ENCODE measurements around the gene AP1S1. TPM values are rescaled to one million over a fixed set of nuclear protein-coding genes. Genes with fewer than 3 reads are reported as not detected.
A peak's percentile ranks its signal among the peaks of the same experiment; 100 is the strongest.

Gene AP1S1
- total and polyA plus RNA-seq, 2 of the 13 experiments (the other 11 are each of a cell fraction or from before 2014, with no cell fraction given), result 57.5 to 68.1 TPM

DNA sequence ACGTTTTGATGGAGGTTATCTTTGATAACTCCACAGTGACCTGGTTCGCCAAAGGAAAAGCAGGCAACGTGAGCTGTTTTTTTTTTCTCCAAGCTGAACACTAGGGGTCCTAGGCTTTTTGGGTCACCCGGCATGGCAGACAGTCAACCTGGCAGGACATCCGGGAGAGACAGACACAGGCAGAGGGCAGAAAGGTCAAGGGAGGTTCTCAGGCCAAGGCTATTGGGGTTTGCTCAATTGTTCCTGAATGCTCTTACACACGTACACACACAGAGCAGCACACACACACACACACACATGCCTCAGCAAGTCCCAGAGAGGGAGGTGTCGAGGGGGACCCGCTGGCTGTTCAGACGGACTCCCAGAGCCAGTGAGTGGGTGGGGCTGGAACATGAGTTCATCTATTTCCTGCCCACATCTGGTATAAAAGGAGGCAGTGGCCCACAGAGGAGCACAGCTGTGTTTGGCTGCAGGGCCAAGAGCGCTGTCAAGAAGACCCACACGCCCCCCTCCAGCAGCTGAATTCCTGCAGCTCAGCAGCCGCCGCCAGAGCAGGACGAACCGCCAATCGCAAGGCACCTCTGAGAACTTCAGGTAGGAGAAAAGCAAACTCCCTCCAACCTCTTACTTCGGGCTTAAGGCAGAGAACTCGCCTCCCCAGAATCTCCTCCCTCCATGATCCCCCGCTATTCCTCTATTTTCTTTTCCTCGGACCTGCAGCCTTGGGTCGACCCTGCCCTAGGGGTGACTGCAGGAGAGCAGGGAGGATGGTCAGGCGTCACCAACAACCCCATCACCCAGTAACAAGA lies 27.4 kb upstream of the AP1S1 start, which contains the start of gene SERPINE1 (continued):
- TF ChIP-seq, protein P1, sequence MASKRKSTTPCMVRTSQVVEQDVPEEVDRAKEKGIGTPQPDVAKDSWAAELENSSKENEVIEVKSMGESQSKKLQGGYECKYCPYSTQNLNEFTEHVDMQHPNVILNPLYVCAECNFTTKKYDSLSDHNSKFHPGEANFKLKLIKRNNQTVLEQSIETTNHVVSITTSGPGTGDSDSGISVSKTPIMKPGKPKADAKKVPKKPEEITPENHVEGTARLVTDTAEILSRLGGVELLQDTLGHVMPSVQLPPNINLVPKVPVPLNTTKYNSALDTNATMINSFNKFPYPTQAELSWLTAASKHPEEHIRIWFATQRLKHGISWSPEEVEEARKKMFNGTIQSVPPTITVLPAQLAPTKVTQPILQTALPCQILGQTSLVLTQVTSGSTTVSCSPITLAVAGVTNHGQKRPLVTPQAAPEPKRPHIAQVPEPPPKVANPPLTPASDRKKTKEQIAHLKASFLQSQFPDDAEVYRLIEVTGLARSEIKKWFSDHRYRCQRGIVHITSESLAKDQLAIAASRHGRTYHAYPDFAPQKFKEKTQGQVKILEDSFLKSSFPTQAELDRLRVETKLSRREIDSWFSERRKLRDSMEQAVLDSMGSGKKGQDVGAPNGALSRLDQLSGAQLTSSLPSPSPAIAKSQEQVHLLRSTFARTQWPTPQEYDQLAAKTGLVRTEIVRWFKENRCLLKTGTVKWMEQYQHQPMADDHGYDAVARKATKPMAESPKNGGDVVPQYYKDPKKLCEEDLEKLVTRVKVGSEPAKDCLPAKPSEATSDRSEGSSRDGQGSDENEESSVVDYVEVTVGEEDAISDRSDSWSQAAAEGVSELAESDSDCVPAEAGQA (IDR thresholded peaks at IDR 0.05; ENCODE audit: low read depth), result peak; percentile 61; the same call in 1 of the 2 replicates
- TF ChIP-seq, protein P1 (CRISPR knock-in tag; IDR thresholded peaks at IDR 0.05; ENCODE audit: borderline replicate concordance), result no peak
- peak; percentile 93 for TF ChIP-seq AKAP8 (CRISPR knock-in tag; IDR thresholded peaks at IDR 0.05)
- TF ChIP-seq ZSCAN12 (CRISPR knock-in tag; IDR thresholded peaks at IDR 0.05), result 0 out of 2 replicates have a peak, but pooled peaks have one; percentile 30
- TF ChIP-seq, protein P2, sequence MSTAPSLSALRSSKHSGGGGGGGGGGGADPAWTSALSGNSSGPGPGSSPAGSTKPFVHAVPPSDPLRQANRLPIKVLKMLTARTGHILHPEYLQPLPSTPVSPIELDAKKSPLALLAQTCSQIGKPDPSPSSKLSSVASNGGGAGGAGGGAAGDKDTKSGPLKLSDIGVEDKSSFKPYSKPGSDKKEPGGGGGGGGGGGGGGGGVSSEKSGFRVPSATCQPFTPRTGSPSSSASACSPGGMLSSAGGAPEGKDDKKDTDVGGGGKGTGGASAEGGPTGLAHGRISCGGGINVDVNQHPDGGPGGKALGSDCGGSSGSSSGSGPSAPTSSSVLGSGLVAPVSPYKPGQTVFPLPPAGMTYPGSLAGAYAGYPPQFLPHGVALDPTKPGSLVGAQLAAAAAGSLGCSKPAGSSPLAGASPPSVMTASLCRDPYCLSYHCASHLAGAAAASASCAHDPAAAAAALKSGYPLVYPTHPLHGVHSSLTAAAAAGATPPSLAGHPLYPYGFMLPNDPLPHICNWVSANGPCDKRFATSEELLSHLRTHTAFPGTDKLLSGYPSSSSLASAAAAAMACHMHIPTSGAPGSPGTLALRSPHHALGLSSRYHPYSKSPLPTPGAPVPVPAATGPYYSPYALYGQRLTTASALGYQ (CRISPR knock-in tag; IDR thresholded peaks at IDR 0.05), result peak; percentile 37; the same call in 1 of the 2 replicates
- no peak; the same call in 1 of the 2 replicates for TF ChIP-seq FOXC1 (CRISPR knock-in tag; IDR thresholded peaks at IDR 0.05; ENCODE audit: borderline replicate concordance)
- TF ChIP-seq, protein P3, sequence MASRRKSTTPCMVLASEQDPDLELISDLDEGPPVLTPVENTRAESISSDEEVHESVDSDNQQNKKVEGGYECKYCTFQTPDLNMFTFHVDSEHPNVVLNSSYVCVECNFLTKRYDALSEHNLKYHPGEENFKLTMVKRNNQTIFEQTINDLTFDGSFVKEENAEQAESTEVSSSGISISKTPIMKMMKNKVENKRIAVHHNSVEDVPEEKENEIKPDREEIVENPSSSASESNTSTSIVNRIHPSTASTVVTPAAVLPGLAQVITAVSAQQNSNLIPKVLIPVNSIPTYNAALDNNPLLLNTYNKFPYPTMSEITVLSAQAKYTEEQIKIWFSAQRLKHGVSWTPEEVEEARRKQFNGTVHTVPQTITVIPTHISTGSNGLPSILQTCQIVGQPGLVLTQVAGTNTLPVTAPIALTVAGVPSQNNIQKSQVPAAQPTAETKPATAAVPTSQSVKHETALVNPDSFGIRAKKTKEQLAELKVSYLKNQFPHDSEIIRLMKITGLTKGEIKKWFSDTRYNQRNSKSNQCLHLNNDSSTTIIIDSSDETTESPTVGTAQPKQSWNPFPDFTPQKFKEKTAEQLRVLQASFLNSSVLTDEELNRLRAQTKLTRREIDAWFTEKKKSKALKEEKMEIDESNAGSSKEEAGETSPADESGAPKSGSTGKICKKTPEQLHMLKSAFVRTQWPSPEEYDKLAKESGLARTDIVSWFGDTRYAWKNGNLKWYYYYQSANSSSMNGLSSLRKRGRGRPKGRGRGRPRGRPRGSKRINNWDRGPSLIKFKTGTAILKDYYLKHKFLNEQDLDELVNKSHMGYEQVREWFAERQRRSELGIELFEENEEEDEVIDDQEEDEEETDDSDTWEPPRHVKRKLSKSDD (CRISPR knock-in tag; IDR thresholded peaks at IDR 0.05; ENCODE audit: low read depth), result 0 out of 2 replicates have a peak, but pooled peaks have one; percentile 51
- TF ChIP-seq ZNF841 (CRISPR knock-in tag; IDR thresholded peaks at IDR 0.05; ENCODE audit: borderline replicate concordance), result no peak
- TF ChIP-seq PAF1 (CRISPR knock-in tag; IDR thresholded peaks at IDR 0.05), result no peak
- TF ChIP-seq MEIS1 (CRISPR knock-in tag; IDR thresholded peaks at IDR 0.05; ENCODE audit: borderline replicate concordance), result peak; percentile 75
- peak; percentile 71 for TF ChIP-seq YEATS4 (CRISPR knock-in tag; IDR thresholded peaks at IDR 0.05; ENCODE audit: borderline replicate concordance)
- TF ChIP-seq, protein P4, sequence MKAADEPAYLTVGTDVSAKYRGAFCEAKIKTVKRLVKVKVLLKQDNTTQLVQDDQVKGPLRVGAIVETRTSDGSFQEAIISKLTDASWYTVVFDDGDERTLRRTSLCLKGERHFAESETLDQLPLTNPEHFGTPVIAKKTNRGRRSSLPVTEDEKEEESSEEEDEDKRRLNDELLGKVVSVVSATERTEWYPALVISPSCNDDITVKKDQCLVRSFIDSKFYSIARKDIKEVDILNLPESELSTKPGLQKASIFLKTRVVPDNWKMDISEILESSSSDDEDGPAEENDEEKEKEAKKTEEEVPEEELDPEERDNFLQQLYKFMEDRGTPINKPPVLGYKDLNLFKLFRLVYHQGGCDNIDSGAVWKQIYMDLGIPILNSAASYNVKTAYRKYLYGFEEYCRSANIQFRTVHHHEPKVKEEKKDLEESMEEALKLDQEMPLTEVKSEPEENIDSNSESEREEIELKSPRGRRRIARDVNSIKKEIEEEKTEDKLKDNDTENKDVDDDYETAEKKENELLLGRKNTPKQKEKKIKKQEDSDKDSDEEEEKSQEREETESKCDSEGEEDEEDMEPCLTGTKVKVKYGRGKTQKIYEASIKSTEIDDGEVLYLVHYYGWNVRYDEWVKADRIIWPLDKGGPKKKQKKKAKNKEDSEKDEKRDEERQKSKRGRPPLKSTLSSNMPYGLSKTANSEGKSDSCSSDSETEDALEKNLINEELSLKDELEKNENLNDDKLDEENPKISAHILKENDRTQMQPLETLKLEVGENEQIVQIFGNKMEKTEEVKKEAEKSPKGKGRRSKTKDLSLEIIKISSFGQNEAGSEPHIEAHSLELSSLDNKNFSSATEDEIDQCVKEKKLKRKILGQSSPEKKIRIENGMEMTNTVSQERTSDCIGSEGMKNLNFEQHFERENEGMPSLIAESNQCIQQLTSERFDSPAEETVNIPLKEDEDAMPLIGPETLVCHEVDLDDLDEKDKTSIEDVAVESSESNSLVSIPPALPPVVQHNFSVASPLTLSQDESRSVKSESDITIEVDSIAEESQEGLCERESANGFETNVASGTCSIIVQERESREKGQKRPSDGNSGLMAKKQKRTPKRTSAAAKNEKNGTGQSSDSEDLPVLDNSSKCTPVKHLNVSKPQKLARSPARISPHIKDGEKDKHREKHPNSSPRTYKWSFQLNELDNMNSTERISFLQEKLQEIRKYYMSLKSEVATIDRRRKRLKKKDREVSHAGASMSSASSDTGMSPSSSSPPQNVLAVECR (CRISPR knock-in tag; IDR thresholded peaks at IDR 0.05; ENCODE audit: borderline replicate concordance), result peak; percentile 95

Measured in HepG2 (cell line).